HG03442 (cell line): ENCODE results near the gene ACTG1.

Experiments used
- ATAC-seq: cut with Tn5 transposase; IDR thresholded peaks from one replicate; pipeline ENCODE4 v1.9.1; 2021; ENCODE audit warnings: mild to moderate bottlenecking, moderate library complexity; ENCODE audit not compliant: unreplicated experiment

Gene ACTG1

GRCh38 chr17:81499601-81499970 lies 13.0 kb downstream of the ACTG1 start:
- no peak for ATAC-seq

DNA sequence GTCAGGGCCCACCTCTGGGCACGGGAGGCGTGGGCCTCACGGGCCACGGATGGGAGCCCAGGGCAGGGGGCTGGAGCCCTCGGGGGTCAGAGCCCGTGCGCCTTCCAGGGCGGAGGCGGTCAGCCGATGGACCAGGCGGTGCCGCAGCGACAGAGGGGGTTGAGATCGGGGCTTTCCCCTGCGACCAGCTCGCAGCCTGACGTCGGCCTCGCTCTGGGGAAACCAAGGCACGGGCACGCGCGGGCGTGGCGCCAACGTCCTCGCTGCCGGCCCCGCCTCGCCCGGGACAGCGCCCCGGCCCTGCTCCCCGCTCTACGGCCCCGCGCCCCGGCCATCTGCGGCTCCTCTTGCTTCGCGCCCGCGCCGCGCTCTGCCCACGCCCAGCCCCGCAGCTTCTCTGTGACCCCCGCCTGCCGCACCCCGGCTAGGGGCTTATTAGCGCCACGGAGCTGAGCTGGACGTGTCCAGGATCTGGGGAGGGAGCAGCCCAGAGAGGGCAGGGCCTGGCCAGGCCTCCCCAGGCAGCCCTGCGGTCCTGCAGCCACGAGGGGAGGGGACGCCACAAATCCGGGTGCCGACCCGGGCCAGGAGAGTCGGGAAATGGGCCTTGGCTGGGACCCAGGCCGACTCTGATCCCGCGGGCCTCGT lies 13.5 kb downstream of the ACTG1 start:
- no peak for ATAC-seq

DNA sequence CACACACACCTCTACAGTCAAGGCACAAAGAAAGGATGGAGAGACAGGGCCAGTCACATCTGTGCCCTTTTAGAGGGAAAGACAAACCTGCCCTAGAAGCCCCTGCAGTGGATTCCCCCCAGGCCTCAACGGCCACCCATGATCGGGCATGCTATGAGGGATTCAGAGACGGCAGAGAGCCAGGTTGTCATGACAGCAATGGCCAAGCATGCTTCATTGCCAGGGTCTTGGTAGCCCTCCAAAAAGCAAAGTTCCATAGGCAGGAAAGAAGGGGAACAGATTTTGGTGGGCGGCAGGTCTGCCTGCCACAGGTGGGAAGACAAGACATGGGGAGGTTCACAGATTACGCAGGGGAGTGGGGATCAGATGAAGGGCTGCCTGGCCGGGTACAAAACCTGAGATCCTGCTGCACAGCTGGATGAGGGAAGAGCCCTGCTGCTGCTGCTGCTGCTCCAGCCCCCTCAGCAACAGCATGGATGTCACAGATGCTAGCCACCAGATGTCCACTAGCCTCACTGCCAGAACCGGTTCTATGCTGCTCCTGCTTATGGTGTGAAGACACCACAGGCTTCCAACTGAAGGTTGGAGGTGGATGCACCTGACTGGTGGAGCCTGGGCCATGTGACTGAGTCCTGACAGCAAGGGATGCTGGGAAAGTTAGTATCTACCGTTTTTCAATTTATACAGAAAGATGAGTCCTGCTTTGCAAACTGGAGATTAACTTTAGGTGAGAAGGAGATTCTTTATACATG lies 17.8 kb downstream of the ACTG1 start:
- no peak for ATAC-seq

DNA sequence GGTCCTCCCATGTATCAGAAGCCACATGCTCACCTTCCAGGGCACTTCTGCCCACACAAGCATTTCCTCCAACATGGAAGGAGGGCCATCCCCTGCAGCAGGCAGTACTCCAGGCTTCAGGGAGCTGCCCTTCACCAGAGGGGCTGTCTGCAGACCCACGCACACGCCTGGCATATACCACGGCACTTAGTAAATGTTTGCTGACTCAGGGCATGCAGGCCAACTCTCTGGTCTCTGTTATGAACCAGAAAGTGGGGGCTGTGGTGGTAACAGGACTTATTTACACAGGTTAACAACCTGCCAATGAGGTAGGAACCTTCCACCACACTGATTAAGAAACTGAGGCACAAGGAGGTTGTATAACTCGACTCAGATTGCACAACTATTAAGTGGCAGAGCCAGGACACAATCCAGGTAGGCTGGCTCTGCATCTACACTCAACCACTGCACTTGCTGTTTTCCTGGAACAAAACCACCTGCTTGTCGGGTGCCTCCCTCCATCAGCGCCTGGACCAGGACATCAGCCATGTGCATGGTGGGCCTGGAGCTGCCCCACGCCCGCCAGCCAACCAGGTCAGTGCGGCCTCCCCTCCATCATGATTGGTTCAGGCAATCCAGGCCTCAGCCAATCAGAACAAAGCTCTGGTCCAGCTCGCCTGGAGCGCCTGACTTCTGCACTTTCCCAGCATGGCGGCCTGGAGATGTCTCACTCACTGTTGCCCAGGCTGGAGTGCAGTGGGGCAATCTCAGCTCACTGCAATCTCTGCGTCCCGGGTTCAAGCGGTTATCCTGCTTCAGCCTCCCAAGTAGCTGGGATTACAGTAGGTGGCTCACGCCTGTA lies 19.2 kb downstream of the ACTG1 start:
- ATAC-seq = no peak

- ATAC-seq = no peak
These were observed 19.9 kb downstream of the ACTG1 start for GRCh38 chr17:81492706-81493105.

GRCh38 chr17:81492202-81492601 lies 20.4 kb downstream of the ACTG1 start:
- ATAC-seq = no peak

GRCh38 chr17:81491761-81492160 lies 20.8 kb downstream of the ACTG1 start:
- no peak for ATAC-seq

GRCh38 chr17:81491181-81491581 lies 21.4 kb downstream of the ACTG1 start:
- no peak for ATAC-seq

- no peak for ATAC-seq
These were observed 22.3 kb downstream of the ACTG1 start for GRCh38 chr17:81489998-81490992.

DNA sequence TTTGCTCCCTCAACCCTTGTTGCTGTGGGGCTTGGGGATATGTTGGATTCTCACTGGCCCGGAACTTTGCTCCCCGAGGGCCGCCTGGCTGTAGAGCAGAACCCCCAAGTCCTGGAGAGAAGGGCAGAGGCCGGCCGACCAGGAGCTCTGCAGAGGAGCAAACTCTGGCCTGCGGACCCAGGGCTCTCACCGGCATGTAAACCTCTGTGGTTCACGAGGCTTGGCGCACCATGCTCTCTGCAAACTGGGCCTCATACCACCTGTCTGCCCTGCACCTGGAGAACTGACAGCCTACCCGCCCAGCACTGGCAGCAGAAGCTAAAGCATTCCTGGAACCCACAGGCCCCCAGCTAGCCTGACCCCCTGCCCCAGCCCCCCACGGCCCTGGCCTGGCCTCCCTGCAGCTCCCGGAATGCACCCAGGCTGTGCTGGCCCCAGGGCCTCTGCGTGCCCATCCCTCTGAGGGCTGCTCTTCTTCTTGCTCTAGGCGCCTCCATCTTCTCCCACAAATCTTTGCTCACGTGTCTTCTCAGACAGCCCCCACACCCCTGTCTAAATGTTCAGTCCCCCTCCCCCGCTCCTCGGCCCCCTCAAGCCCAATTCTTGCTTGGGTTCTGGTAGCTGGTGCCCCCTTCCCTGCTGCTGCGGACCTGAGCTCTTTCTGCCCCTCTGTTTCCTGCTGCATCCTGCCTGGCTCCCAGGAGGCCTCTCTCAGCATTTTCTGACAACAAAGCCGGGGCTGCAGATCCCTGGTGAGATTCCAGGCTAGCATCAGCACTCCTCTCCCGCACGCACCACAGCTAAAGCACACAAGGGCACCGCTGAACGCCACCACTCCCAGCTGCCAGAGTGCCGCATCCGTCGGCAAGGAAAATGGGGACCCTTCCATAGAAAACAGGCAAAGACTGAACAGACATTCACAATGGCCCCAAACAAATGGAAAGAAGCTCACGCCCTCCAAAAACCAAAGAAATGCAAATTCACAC lies 23.3 kb downstream of the ACTG1 start:
- no peak for ATAC-seq

DNA sequence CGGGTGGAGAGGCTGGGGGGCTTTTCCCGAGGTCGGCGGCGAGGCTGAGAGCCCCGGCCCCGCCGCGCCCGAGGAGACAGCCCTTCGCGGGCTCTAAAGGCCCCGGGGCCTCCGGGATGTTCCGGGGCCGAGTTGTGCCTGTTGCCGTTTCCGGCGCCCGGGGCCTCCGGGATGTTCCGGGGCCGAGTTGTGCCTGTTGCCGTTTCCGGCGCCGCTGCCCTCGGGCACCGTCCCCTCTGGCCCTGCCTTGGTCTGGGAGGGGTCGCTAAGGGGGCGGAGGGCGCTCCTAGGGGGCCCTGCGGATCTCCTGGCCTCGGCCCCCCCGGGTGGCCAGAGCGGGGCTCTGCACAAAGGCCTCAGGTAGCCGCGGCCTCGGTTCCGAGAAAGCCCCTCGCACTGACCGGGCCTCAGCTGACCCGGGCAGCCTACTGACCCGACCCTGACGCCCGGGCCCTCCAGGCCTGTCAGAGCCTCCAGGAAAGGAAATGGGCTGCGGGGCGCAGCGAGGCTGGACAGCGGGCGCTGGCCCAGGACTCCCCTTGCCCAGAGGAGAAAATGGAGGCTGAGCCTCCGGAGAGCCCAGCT lies 24.2 kb downstream of the ACTG1 start:
- peak; percentile 16 for ATAC-seq

DNA sequence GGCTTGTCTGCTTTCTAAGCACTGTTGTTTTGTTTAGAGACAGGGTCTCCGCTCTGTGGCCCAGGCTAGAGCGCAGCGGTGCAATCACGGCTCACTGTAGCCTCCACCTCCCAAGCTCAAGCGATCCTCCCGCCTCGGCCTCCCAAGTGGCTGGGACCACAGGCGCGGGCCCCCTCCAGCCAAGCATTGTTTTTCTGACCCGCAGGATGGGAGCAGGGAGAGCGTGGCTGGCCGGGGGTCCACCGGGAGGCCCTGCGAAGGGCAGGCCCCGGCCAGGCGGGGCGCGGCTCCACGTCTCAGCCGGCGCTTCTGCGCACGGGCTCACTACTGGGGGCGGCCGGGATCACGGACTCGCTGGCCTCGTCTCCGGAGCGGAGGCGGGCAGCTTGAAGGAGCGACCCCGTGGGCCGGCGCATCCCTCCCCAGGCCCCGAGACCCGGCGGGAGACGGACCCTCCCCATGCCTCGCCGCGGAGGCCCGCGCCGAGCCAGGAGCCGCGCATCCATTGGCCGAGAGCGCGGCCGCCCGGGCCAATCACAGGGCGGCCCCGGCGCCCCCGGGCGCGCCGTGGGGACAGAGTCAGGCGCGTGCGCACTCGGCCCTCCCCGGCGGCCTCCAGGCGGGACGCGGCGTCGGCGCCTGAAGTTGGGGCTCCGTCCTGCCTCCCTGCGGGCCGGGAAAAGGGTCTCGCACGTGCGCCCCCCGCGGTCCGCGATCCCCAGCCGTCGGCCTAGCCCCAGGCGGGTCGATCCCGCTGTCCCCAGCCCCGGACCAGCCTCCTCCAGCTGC lies 24.9 kb downstream of the ACTG1 start:
- peak; percentile 45 for ATAC-seq

GRCh38 chr17:81487089-81487486 lies 25.5 kb downstream of the ACTG1 start:
- ATAC-seq = no peak

- ATAC-seq = no peak
These were observed 26.3 kb downstream of the ACTG1 start for GRCh38 chr17:81486199-81486810.

DNA sequence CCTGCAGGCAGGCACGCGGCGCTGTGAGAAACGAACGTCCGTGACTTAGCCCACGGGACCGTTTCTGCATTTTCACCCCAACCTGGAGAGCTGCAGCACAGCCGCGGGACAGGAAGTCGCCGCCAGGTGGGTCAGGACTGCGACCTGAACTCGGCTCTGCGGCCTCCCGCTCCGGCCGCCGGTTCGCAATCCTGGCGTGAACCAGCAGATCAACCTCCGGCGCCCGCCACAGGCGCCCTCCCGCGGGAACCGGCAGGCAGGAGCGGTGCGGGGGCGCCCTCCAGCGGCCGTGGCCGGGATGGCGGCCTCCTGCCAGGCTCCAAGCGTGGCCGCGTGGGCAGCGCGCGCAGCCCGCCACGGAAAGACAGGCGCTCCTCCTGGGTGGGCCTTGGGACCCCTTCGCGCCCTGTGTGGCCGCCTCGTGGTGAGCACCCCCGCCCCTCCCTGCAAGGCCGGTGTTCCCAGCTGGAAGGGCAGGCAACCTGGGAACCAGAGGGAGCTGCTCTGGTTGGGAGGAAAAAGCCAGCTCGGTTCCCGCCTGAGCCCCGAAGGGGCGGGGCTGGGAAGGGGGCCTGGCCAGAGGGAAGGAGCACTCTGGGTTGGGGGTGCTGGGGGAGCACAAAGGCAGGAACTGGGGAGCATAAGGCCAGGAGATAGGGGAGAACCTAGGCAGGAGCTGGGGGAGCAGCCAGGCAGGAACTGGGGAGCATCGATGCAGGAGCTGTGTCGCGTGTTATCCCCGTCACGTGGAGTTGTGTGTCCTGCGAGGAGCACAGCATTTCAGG lies 28.2 kb downstream of the ACTG1 start:
- peak; percentile 49 for ATAC-seq

GRCh38 chr17:81483862-81484194 lies 28.8 kb downstream of the ACTG1 start:
- ATAC-seq = no peak
